Dendritic cell treated with granulocyte-macrophage colony-stimulating factor and Interleukin-4, amounts not matched to agents 40 ng/mL and 50 ng/mL, for 4 days (primary cell): Measurements from ENCODE around the gene ZNF346.

Experiments used
- H3K27ac Mint-ChIP-seq: one replicate; pipeline ENCODE4 v1.8.0; 2022; ENCODE audit warnings: mild to moderate bottlenecking, mixed read lengths
- H3K27me3 Mint-ChIP-seq: one replicate; pipeline ENCODE4 v1.8.0; 2022; ENCODE audit warnings: mild to moderate bottlenecking, mixed read lengths
- H3K36me3 Mint-ChIP-seq: one replicate; pipeline ENCODE4 v1.8.0; 2022; ENCODE audit warnings: low read depth, mixed read lengths
- H3K4me1 Mint-ChIP-seq: one replicate; pipeline ENCODE4 v1.8.0; 2022; ENCODE audit warnings: low read depth, mixed read lengths
- H3K4me3 Mint-ChIP-seq: one replicate; pipeline ENCODE4 v1.8.0; 2022; ENCODE audit warnings: mild to moderate bottlenecking, moderate library complexity, mixed read lengths
- H3K9me3 Mint-ChIP-seq: one replicate; pipeline ENCODE4 v1.8.0; 2022; ENCODE audit warnings: mixed read lengths
- intact Hi-C: fragments of 100-400 bp; cut with micrococcal nuclease; formaldehyde crosslinking; loops from one replicate; pipeline ENCODE4 v1.15.0; 2022

The ZNF346 gene

GRCh38 chr5:177087398-177088005 lies 65.0 kb downstream of the ZNF346 start:
- H3K27ac Mint-ChIP-seq, result no peak overlapping the region
- peaks cover 40% of the 10 kb centered on the region for H3K27me3 Mint-ChIP-seq
- no peaks in the 10 kb centered on the region for H3K9me3 Mint-ChIP-seq
- peaks cover 11% of the 10 kb centered on the region for H3K4me1 Mint-ChIP-seq
- no peak overlapping the region for H3K4me3 Mint-ChIP-seq
- intact Hi-C loops, result no loop called here
- H3K36me3 Mint-ChIP-seq, result no peaks in the 10 kb centered on the region

DNA sequence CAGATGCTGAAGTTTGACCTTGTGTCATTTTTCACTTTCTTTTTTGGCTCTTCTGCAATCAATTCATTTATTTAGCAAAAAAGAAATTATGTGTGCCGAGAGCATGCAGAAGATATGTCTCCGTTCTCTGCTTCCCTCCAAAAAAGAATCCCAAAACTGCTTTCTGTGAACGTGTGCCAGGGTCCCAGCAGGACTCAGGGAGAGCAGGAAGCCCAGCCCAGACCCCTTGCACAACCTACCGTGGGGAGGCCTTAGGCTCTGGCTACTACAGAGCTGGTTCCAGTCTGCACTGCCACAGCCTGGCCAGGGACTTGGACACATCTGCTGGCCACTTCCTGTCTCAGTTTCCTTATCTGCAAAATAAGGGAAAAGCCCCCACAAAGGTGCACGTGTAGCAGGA lies 66.6 kb downstream of the ZNF346 start:
- Mint-ChIP-seq H3K4me1 (peaks cover 11% of the 10 kb centered on the region), H3K27ac (no peak overlapping the region), H3K9me3 (no peaks in the 10 kb centered on the region), H3K4me3 (no peak overlapping the region), H3K36me3 (no peaks in the 10 kb centered on the region), H3K27me3 (peaks cover 30% of the 10 kb centered on the region)
- intact Hi-C loops, result no loop called here

DNA sequence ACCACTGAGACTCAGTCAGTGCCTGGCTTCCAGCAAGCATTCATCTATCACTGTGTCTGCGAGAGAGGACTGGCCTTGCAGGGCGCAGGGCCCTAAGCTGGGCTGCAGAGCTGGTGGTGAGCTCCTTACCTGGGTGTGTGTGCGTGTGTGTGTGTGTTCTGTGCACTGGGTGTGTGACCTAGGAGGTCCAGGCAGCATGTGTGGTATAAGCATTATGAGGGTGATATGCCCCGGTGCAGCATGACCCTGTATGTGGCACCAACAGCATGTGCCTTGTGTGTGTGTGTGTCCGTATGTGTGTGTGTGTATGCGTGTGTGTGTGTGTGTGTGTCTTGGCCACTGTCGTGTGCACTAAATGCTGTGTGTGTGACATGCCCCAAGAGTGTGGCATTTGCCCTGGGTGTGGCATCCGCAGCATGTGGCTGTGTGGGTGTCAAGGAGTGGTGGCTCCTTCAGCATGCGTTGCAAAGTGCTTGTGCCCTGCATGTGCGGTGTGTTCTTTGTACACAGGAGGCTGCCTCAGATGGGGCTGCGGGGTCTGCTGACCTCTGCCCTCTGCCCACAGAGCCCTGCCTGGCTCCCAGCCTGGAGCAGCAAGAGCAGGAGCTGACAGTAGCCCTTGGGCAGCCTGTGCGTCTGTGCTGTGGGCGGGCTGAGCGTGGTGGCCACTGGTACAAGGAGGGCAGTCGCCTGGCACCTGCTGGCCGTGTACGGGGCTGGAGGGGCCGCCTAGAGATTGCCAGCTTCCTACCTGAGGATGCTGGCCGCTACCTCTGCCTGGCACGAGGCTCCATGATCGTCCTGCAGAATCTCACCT lies 67.5 kb downstream of the ZNF346 start:
- Mint-ChIP-seq H3K27ac (no peak overlapping the region), H3K27me3 (peaks cover 28% of the 10 kb centered on the region), H3K36me3 (no peaks in the 10 kb centered on the region), H3K9me3 (no peaks in the 10 kb centered on the region), H3K4me1 (peaks cover 11% of the 10 kb centered on the region), H3K4me3 (no peak overlapping the region)
- intact Hi-C loops, result no loop called here

DNA sequence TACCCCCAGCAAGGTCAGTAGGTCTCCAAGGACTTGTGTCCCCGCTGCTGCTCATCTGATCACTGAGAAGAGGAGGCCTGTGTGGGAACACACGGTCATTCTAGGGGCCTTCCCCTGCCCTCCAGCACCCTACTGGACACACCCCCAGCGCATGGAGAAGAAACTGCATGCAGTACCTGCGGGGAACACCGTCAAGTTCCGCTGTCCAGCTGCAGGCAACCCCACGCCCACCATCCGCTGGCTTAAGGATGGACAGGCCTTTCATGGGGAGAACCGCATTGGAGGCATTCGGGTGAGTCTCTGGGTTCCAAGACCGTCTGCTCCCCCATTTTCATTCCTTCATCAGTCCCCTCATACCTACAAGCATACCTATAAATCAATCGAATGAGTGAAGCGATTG lies 68.3 kb downstream of the ZNF346 start:
- Mint-ChIP-seq H3K27me3 (peaks cover 24% of the 10 kb centered on the region), H3K27ac (no peak overlapping the region), H3K36me3 (no peaks in the 10 kb centered on the region), H3K9me3 (no peaks in the 10 kb centered on the region), H3K4me3 (no peak overlapping the region), H3K4me1 (peaks cover 11% of the 10 kb centered on the region)
- intact Hi-C loops, result no loop called here

- Mint-ChIP-seq H3K9me3 (no peaks in the 10 kb centered on the region), H3K27ac (no peak overlapping the region), H3K4me3 (no peak overlapping the region), H3K36me3 (no peaks in the 10 kb centered on the region), H3K4me1 (peaks cover 8% of the 10 kb centered on the region), H3K27me3 (peaks cover 21% of the 10 kb centered on the region)
- intact Hi-C loops, result no loop called here
Observed at GRCh38 chr5:177091232-177091631, 68.7 kb downstream of the ZNF346 start.

- Mint-ChIP-seq H3K9me3 (no peaks in the 10 kb centered on the region), H3K27ac (no peak overlapping the region), H3K4me3 (no peak overlapping the region), H3K4me1 (peaks cover 4% of the 10 kb centered on the region), H3K36me3 (no peaks in the 10 kb centered on the region), H3K27me3 (peaks cover 15% of the 10 kb centered on the region)
- intact Hi-C loops, result no loop called here
Observed at GRCh38 chr5:177092178-177093081, 69.9 kb downstream of the ZNF346 start.

DNA sequence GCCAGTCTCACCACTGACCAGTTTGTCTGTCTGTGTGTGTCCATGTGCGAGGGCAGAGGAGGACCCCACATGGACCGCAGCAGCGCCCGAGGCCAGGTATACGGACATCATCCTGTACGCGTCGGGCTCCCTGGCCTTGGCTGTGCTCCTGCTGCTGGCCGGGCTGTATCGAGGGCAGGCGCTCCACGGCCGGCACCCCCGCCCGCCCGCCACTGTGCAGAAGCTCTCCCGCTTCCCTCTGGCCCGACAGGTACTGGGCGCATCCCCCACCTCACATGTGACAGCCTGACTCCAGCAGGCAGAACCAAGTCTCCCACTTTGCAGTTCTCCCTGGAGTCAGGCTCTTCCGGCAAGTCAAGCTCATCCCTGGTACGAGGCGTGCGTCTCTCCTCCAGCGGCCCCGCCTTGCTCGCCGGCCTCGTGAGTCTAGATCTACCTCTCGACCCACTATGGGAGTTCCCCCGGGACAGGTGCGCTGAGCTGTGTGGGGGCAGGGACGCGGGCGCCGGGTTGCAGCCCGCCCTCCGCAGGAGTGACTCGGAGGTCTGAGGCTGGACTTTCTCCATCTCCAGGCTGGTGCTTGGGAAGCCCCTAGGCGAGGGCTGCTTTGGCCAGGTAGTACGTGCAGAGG lies 70.7 kb downstream of the ZNF346 start:
- Mint-ChIP-seq H3K4me1 (no peaks in the 10 kb centered on the region), H3K27ac (no peak overlapping the region), H3K9me3 (no peaks in the 10 kb centered on the region), H3K4me3 (no peak overlapping the region), H3K27me3 (peaks cover 9% of the 10 kb centered on the region), H3K36me3 (no peaks in the 10 kb centered on the region)
- intact Hi-C loops, result no loop called here

DNA sequence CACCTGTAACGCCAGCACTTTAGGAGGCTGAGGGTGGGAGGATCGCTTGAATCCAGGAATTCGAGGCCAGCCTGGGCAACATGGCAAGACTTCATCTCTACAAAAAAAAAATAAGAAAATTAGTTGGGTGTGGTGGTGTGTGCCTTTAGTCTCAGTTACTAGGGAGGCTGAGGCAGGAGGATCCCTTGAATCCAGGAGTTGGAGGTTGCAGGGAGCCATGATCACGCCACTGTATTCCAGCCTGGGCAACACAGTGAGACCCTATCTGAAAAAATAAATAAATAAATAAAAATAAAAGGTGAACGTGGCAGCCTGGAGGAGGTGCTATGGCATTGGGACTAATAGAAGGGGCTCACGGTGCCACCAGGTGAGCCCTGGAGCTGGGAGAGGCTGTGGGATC lies 71.3 kb downstream of the ZNF346 start:
- H3K27me3 Mint-ChIP-seq, result peaks cover 3% of the 10 kb centered on the region
- no peaks in the 10 kb centered on the region for H3K36me3 Mint-ChIP-seq
- no peak overlapping the region for H3K27ac Mint-ChIP-seq
- no peak overlapping the region for H3K4me3 Mint-ChIP-seq
- intact Hi-C loops, result no loop called here
- H3K4me1 Mint-ChIP-seq, result no peaks in the 10 kb centered on the region
- H3K9me3 Mint-ChIP-seq, result no peaks in the 10 kb centered on the region

DNA sequence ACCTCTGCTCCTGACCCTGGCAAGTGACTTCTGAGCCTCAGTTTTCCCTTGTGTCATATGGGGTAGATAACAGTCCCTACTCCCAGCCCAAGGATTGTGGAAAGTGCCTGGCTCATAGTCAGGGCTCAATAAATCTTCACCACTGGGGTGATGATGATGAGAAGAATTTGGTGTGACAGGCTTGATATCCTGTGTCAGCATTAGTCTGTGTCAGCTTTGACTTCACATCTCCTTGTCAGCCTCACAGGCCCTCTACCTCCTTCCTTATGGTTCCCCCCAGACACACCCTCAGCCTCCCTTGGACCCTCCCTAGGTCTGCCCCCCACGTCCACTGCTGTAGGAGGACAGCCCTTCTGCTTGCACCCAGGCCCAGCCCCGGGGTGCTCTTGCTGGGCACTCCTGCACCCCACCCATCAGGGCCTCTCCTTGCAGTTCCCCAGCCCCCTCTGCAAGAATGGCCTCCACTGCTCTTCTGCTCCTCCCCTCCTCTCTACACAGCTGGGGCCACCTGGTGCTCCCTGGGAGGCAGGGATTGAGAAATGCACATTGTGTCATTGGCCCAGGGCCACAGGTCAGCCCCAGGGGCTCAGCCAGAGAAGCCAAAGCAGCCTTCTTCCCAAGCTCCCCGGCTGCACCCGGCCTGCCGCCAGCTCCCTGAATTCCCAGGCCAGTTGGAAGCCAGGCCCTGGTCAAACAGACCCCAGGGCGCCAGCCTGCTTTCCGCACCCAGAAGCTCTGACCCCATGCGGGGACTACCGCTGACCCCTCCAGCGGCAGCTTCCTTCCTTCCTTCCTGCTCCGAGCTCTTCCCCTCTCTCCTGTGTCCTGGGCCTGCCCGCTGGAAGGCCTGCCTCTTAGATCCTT lies 72.0 kb downstream of the ZNF346 start:
- H3K27ac Mint-ChIP-seq, result no peak overlapping the region
- intact Hi-C loops, result no loop called here
- no peak overlapping the region for H3K4me3 Mint-ChIP-seq
- H3K27me3 Mint-ChIP-seq, result peaks cover 4% of the 10 kb centered on the region
- H3K4me1 Mint-ChIP-seq, result no peaks in the 10 kb centered on the region
- no peaks in the 10 kb centered on the region for H3K9me3 Mint-ChIP-seq
- no peaks in the 10 kb centered on the region for H3K36me3 Mint-ChIP-seq

GRCh38 chr5:177095088-177095669 lies 72.7 kb downstream of the ZNF346 start:
- Mint-ChIP-seq H3K36me3 (no peaks in the 10 kb centered on the region), H3K27me3 (peaks cover 7% of the 10 kb centered on the region), H3K4me3 (no peak overlapping the region), H3K27ac (no peak overlapping the region), H3K4me1 (no peaks in the 10 kb centered on the region), H3K9me3 (no peaks in the 10 kb centered on the region)
- intact Hi-C loops, result no loop called here

- H3K9me3 Mint-ChIP-seq, result no peaks in the 10 kb centered on the region
- intact Hi-C loops, result no loop called here
- H3K27me3 Mint-ChIP-seq, result peaks cover 7% of the 10 kb centered on the region
- H3K27ac Mint-ChIP-seq, result no peak overlapping the region
- no peaks in the 10 kb centered on the region for H3K36me3 Mint-ChIP-seq
- H3K4me3 Mint-ChIP-seq, result no peak overlapping the region
- H3K4me1 Mint-ChIP-seq, result no peaks in the 10 kb centered on the region
Observed at GRCh38 chr5:177096162-177097015, 73.9 kb downstream of the ZNF346 start.
